ENCODE results near the gene JARID2. TPM values are rescaled to one million over a fixed set of nuclear protein-coding genes. Genes with fewer than 3 reads are reported as not detected.

Gene JARID2
- total RNA-seq, 3 donors from 2014 or later: 10.5 to 13.9 (median 11.5) TPM

GRCh38 chr6:15504581-15505350 lies 258.9 kb downstream of the JARID2 start:
- no peaks in the 10 kb centered on the region for H3K27me3 ChIP-seq

GRCh38 chr6:15505463-15505918 lies 259.6 kb downstream of the JARID2 start:
- Histone ChIP-seq H3K4me1 (peaks cover 3 to 20% of the 10 kb centered on the region in 2 donors), H3K36me3 (no peaks in the 10 kb centered on the region), H3K27ac (peak overlapping the region; percentile 62 to 79), H3K4me3 (peak overlapping the region; percentile 33 to 60 (median 39)), H3K27me3 (no peaks in the 10 kb centered on the region), H3K9me3 (no peaks in the 10 kb centered on the region)
- intact Hi-C loops (cut with DNase I; ENCODE audit: low total_unique reads): no loop called here
- DNase-seq (ENCODE audit: low spot score in 2 of 2): no peak
- TF ChIP-seq POLR2A (IDR thresholded peaks at IDR 0.05) (no peak), CTCF (IDR thresholded peaks at IDR 0.05) (no peak), POLR2AphosphoS5 (IDR thresholded peaks at IDR 0.05) (no peak)

More at GRCh38 chr6:15504581-15505350, 258.9 kb downstream of the JARID2 start:
- TF ChIP-seq POLR2A (IDR thresholded peaks at IDR 0.05): no peak
- TF ChIP-seq POLR2AphosphoS5 (IDR thresholded peaks at IDR 0.05): peak; percentile 15 to 75 (median 68)
- Histone ChIP-seq H3K4me1 (peaks cover 3 to 16% of the 10 kb centered on the region in 2 donors), H3K27ac (peak overlapping the region; percentile 62 to 79), H3K4me3 (peak overlapping the region; percentile 33 to 60 (median 39)), H3K9me3 (no peaks in the 10 kb centered on the region), H3K36me3 (no peaks in the 10 kb centered on the region)
- intact Hi-C loops (cut with DNase I; ENCODE audit: low total_unique reads): no loop called here
- peak; percentile 68 to 82 for DNase-seq (ENCODE audit: low spot score in 2 of 2)

DNA sequence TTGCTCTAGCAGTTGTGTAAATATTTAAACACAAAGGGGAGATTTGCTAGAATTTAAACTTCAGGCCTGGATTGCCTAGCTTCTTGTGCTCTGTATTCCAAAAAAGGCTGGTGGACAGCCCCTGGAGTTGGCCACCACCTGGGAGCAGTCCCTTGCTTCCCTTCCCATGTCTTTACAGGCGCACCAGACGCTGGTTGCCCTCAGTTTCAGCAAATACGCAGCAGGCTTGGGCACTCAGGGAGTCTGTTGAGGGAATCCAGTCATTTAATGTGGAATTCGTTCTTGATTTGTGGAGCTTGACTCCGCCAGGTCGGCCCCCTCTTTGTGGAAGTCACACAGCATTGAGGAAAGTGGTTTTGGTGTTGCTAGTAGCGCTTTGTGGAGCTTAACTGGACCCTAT lies 260.2 kb downstream of the JARID2 start:
- no peak overlapping the region for H3K4me3 ChIP-seq
- TF ChIP-seq CTCF (IDR thresholded peaks at IDR 0.05) (no peak), POLR2AphosphoS5 (IDR thresholded peaks at IDR 0.05) (no peak), POLR2A (IDR thresholded peaks at IDR 0.05) (no peak)
- peaks cover 3 to 23% of the 10 kb centered on the region in 2 donors for H3K4me1 ChIP-seq
- no peaks in the 10 kb centered on the region for H3K36me3 ChIP-seq
- peak in 1 of 2 donors; percentile 19 for DNase-seq (ENCODE audit: low spot score in 2 of 2)
- H3K9me3 ChIP-seq: no peaks in the 10 kb centered on the region
- H3K27ac ChIP-seq: no peak overlapping the region
- H3K27me3 ChIP-seq: no peaks in the 10 kb centered on the region
- intact Hi-C loops (cut with DNase I; ENCODE audit: low total_unique reads): no loop called here

GRCh38 chr6:15507221-15507620 lies 261.4 kb downstream of the JARID2 start:
- Histone ChIP-seq H3K27ac (no peak overlapping the region), H3K4me1 (peaks cover 3 to 23% of the 10 kb centered on the region in 2 donors), H3K36me3 (no peaks in the 10 kb centered on the region), H3K27me3 (no peaks in the 10 kb centered on the region), H3K9me3 (no peaks in the 10 kb centered on the region), H3K4me3 (no peak overlapping the region)
- intact Hi-C loops (cut with DNase I; ENCODE audit: low total_unique reads): no loop called here
- peak in 1 of 2 donors; percentile 46 for DNase-seq (ENCODE audit: low spot score in 2 of 2)
- TF ChIP-seq POLR2A (IDR thresholded peaks at IDR 0.05) (no peak), POLR2AphosphoS5 (IDR thresholded peaks at IDR 0.05) (no peak), CTCF (IDR thresholded peaks at IDR 0.05) (no peak)

DNA sequence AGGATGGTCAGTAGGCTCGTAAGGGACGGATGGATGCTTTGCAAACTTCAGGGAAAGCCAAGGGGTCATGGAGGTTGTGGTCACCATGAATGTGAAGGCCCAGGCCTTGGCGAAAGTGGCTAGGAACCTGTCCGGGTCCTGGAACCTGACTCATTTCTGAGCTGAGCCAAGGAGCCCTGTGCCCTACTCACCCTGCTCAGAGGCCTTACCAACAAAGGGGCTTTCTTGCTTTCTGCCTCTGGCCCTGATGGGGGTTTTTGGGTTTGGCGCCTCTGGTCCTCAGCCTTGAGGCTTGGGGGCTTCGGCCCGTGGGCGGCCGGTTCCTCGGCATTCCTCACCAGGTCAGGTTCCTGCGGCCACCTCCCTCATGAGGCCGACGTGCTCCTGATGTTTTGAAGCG lies 261.9 kb downstream of the JARID2 start:
- no peaks in the 10 kb centered on the region for H3K27me3 ChIP-seq
- no peaks in the 10 kb centered on the region for H3K9me3 ChIP-seq
- H3K36me3 ChIP-seq: no peaks in the 10 kb centered on the region
- H3K27ac ChIP-seq: no peak overlapping the region
- peaks cover 3 to 23% of the 10 kb centered on the region in 2 donors for H3K4me1 ChIP-seq
- intact Hi-C loops (cut with DNase I; ENCODE audit: low total_unique reads): no loop called here
- TF ChIP-seq CTCF (IDR thresholded peaks at IDR 0.05) (no peak), POLR2A (IDR thresholded peaks at IDR 0.05) (no peak), POLR2AphosphoS5 (IDR thresholded peaks at IDR 0.05) (no peak)
- H3K4me3 ChIP-seq: no peak overlapping the region
- DNase-seq (ENCODE audit: low spot score in 2 of 2): peak in 1 of 2 donors; percentile 39

All from breast epithelium (tissue), 4 donors.